ENCODE results near the gene REG4.

DNA sequence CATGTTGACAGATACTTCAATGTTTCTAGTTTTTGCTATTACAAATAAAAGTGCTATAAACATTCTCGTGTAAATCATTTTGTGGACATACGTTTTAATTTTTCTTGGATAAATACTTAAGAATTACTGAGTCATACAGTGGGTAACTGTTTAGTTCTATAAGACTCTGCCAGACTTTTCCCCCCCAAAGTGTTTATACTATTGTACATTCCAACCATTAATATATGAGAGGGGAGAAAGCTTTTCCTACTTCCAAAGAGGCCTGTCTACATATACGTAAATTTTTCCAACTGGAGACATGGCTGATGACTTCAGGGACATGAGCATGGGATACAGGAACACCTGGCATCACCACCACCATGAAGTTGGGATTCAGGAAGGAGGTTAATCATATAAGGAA, 17.0 kb upstream of the REG4 start:
- TF ChIP-seq, protein P1, sequence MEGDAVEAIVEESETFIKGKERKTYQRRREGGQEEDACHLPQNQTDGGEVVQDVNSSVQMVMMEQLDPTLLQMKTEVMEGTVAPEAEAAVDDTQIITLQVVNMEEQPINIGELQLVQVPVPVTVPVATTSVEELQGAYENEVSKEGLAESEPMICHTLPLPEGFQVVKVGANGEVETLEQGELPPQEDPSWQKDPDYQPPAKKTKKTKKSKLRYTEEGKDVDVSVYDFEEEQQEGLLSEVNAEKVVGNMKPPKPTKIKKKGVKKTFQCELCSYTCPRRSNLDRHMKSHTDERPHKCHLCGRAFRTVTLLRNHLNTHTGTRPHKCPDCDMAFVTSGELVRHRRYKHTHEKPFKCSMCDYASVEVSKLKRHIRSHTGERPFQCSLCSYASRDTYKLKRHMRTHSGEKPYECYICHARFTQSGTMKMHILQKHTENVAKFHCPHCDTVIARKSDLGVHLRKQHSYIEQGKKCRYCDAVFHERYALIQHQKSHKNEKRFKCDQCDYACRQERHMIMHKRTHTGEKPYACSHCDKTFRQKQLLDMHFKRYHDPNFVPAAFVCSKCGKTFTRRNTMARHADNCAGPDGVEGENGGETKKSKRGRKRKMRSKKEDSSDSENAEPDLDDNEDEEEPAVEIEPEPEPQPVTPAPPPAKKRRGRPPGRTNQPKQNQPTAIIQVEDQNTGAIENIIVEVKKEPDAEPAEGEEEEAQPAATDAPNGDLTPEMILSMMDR (IDR thresholded peaks at IDR 0.05; ENCODE audit: low read depth, low read length), result no peak
- no peak for TF ChIP-seq EZH2phosphoT487 (IDR thresholded peaks at IDR 0.05; ENCODE audit: low read depth)

Data from OCI-LY3 (cell line).